ENCODE results near the gene AIPL1.

DNA sequence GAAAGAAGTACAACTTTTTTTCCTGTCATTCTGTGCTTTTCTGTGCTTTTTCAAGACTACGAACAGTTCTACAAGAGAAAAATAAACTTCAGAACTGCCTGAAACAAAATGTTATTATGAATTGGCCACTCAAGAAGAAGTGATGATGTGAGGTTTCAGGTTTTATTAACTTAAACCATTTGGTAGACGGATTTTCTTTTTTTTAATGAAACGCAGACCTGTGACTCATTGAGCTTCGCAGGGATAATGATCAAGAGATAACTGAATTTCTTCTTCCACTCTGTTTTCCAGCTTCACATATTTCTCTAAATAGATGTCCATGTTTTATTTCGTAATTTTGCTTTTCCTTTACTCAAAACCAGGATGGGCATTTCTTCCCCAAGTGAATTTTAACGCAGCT, 32.7 kb downstream of the AIPL1 start:
- TF ChIP-seq, protein P1, sequence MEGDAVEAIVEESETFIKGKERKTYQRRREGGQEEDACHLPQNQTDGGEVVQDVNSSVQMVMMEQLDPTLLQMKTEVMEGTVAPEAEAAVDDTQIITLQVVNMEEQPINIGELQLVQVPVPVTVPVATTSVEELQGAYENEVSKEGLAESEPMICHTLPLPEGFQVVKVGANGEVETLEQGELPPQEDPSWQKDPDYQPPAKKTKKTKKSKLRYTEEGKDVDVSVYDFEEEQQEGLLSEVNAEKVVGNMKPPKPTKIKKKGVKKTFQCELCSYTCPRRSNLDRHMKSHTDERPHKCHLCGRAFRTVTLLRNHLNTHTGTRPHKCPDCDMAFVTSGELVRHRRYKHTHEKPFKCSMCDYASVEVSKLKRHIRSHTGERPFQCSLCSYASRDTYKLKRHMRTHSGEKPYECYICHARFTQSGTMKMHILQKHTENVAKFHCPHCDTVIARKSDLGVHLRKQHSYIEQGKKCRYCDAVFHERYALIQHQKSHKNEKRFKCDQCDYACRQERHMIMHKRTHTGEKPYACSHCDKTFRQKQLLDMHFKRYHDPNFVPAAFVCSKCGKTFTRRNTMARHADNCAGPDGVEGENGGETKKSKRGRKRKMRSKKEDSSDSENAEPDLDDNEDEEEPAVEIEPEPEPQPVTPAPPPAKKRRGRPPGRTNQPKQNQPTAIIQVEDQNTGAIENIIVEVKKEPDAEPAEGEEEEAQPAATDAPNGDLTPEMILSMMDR (IDR thresholded peaks at IDR 0.05): no peak
- no peak for TF ChIP-seq ZFX (IDR thresholded peaks at IDR 0.05; ENCODE audit: borderline replicate concordance)

All from 22Rv1 (cell line).